HepG2 (cell line): ENCODE data around the gene ALDH3A1. TPM values are rescaled to one million over a fixed set of nuclear protein-coding genes. Genes with fewer than 3 reads are reported as not detected.

Experiments used
- ATAC-seq: fragments of 200-7000 bp; cut with Tn5 transposase; 3 replicates; pipeline ENCODE4 v1.9.1; 2020; ENCODE audit warnings: mild to moderate bottlenecking, moderate library complexity
- BruUV-seq: library from RNA; stranded (reverse); fragments of 400-500 nt; replicated peaks from 2 replicates; lab custom pipeline; 2021; lab: Mats Ljungman, UMichigan
- CTCF ChIA-PET: fragments of 300-600 bp; formaldehyde crosslinking; extraction: SDS; loops from one replicate; lab custom pipeline; 2021; ENCODE audit warnings: low total read pairs, inconsistent platforms, low intra/inter-chr PET ratio; lab: Yijun Ruan, JAX
- POLR2A ChIA-PET: fragments of 350-600 bp; sonication (Branson Sonifier 250); formaldehyde crosslinking; loops from one replicate; lab custom pipeline; 2020; ENCODE audit warnings: antibody characterized with exemption, inconsistent platforms; lab: Yijun Ruan, JAX
- DNase-seq: peaks from one replicate; pipeline ENCODE4 v3.0.0-alpha.2; 2015; ENCODE audit warnings: low spot score
- FAIRE-seq: peaks from 3 replicates; lab custom pipeline; 2011; peaks lifted over from hg19 to GRCh38; lab: Jason Lieb, UNC
- H2AFZ ChIP-seq: one replicate; pipeline ENCODE4 v1.6.1; 2011; ENCODE audit warnings: low read length, inconsistent platforms
- H3K27ac ChIP-seq: fragments of 300-600 bp; 3 replicates; pipeline ENCODE4 v1.8.0; 2011; ENCODE audit warnings: mixed run types, mild to moderate bottlenecking, mixed read lengths, low read length, inconsistent platforms; ENCODE audit not compliant: insufficient read depth; ENCODE audit errors: extremely low read length
- H3K27me3 ChIP-seq, 2 experiments: fragments of 200-600 bp in 1 of 2; 2 replicates in 1 of 2; 3 replicates in 1 of 2; pipeline versions ENCODE4 v1.6.0 to v1.8.0; 2011; ENCODE audit warnings: low read length in 2 of 2, mild to moderate bottlenecking in 2 of 2, moderate library complexity in 2 of 2, inconsistent platforms in 1 of 2; ENCODE audit not compliant: insufficient read depth in 2 of 2, control insufficient read depth in 1 of 2
- H3K36me3 ChIP-seq, 2 experiments: fragments of 200-600 bp in 1 of 2; replicated peaks in 1 of 2; 2 replicates in 1 of 2; 3 replicates in 1 of 2; pipeline versions ENCODE4 v1.5.1 to v1.8.0; 2011; ENCODE audit warnings: low read length in 2 of 2, inconsistent platforms in 1 of 2; ENCODE audit not compliant: insufficient read depth in 2 of 2, control insufficient read depth in 1 of 2
- H3K4me1 ChIP-seq: 2 replicates; pipeline ENCODE4 v1.5.1; 2012; ENCODE audit warnings: low read length, inconsistent platforms; ENCODE audit not compliant: insufficient read depth
- H3K4me2 ChIP-seq: 2 replicates; pipeline ENCODE4 v1.6.0; 2011; ENCODE audit warnings: low read depth, low read length, inconsistent platforms
- H3K4me3 ChIP-seq, 3 experiments: fragments of 200-600 bp in 1 of 3; sonication (generic), shearing (Covaris generic) in 1 of 3; replicated peaks in 1 of 3; 2 replicates each; pipeline ENCODE4 v1.5.1; 2011 to 2016; ENCODE audit warnings: low read length in 3 of 3, inconsistent platforms in 2 of 3, low read depth in 2 of 3, mild to moderate bottlenecking in 2 of 3, control low read depth in 1 of 3, mixed read lengths in 1 of 3; ENCODE audit not compliant: insufficient read depth in 1 of 3
- H3K79me2 ChIP-seq: one replicate; pipeline ENCODE4 v1.6.1; 2011; ENCODE audit warnings: low read length, inconsistent platforms; ENCODE audit not compliant: insufficient read depth
- H3K9ac ChIP-seq: 2 replicates; pipeline ENCODE4 v1.6.0; 2011; ENCODE audit warnings: mild to moderate bottlenecking, low read depth, low read length, inconsistent platforms; ENCODE audit not compliant: insufficient read depth
- H3K9me3 ChIP-seq: 2 replicates; pipeline ENCODE4 v1.5.1; 2012; ENCODE audit warnings: mild to moderate bottlenecking, low read length
- H4K20me1 ChIP-seq: 2 replicates; pipeline ENCODE4 v1.6.0; 2011; ENCODE audit warnings: inconsistent platforms, mild to moderate bottlenecking, low read length, moderate library complexity; ENCODE audit not compliant: insufficient read depth
- ELF3 ChIP-seq: IDR thresholded peaks from 2 replicates; pipeline ENCODE4 v1.6.1; 2016; ENCODE audit warnings: missing genetic modification reagents, missing compliant biosample characterization
- ERF ChIP-seq: IDR thresholded peaks from 2 replicates; pipeline ENCODE4 v1.6.1; 2018; ENCODE audit warnings: missing biosample characterization, missing genetic modification reagents
- EZH2 ChIP-seq: conservative IDR thresholded peaks from 2 replicates; pipeline ENCODE4 v1.6.1; 2012; ENCODE audit warnings: mild to moderate bottlenecking, low read depth, low read length, moderate library complexity
- NCOR1 ChIP-seq: fragments of 200-600 bp; sonication (generic); IDR thresholded peaks from 2 replicates; pipeline ENCODE4 v1.7.0; 2017; ENCODE audit warnings: antibody characterized with exemption, low read length, borderline replicate concordance
- TBP ChIP-seq: sonication (generic); formaldehyde crosslinking; IDR thresholded peaks from 2 replicates; pipeline ENCODE4 v1.5.0; 2020; ENCODE audit warnings: missing genetic modification reagents
- ZFY ChIP-seq: sonication (generic); formaldehyde crosslinking; IDR thresholded peaks from 2 replicates; pipeline ENCODE4 v1.4.0; 2020; ENCODE audit warnings: missing genetic modification reagents
- ZNF354B ChIP-seq: sonication (generic); formaldehyde crosslinking; IDR thresholded peaks from 2 replicates; pipeline ENCODE4 v1.8.0; 2022; ENCODE audit warnings: mild to moderate bottlenecking, missing genetic modification reagents
- WGBS: methylation state at CpG from one replicate; pipeline ENCODE4 v1.1.6; 2017; ENCODE audit warnings: low lambda C conversion rate; 5-methylcytosine and 5-hydroxymethylcytosine counted together
- in situ Hi-C: cut with HindIII; loops from 2 replicates; pipeline ENCODE4 v1.10.0; 2017; ENCODE audit warnings: low pct_unique_long_range_greater_than_20kb; ENCODE audit not compliant: extremely low pct_ligation_motif_present
- intact Hi-C: fragments of 100-400 bp; cut with micrococcal nuclease; formaldehyde crosslinking; loops from one replicate; pipeline ENCODE4 v1.10.0; 2022; ENCODE audit not compliant: unreplicated experiment
- polyA plus RNA-seq, 8 experiments: library from polyadenylated mRNA; depleted of rRNA in 3 of 8; stranded (reverse) in 7 of 8; unstranded in 1 of 8; fragments of >200 nt; fragmentation: Illumina TruSeq in 4 of 8; extraction: Trizol in 4 of 8; gene quantifications; 2 replicates each; pipeline versions ENCODE4 v1.2.1 to v1.2.3, GENCODE V29; 2011 to 2016; ENCODE audit warnings: low read depth in 4 of 8, missing spikeins in 1 of 8, mixed read lengths in 1 of 8; ENCODE audit not compliant: insufficient read depth in 1 of 8
- total RNA-seq, 5 experiments: library from RNA; depleted of rRNA; stranded (reverse); fragments of >200 nt; fragmentation: Illumina TruSeq; extraction: Trizol; gene quantifications; 2 replicates each; pipeline ENCODE4 v1.2.3, GENCODE V29; 2016; ENCODE audit warnings: low read depth in 1 of 5
- TF ChIP-seq, protein P1 (sequence below): sonication (generic); formaldehyde crosslinking; IDR thresholded peaks from 2 replicates; pipeline ENCODE4 v1.8.1; 2022; ENCODE audit warnings: mild to moderate bottlenecking, missing genetic modification reagents
- TF ChIP-seq, protein P2 (sequence below): sonication (generic); formaldehyde crosslinking; IDR thresholded peaks from 2 replicates; pipeline ENCODE4 v1.8.0; 2022; ENCODE audit warnings: missing genetic modification reagents, mild to moderate bottlenecking, borderline replicate concordance
- TF ChIP-seq, protein P3 (sequence below): sonication (generic); formaldehyde crosslinking; IDR thresholded peaks from 2 replicates; pipeline ENCODE4 v1.4.0; 2020; ENCODE audit warnings: missing genetic modification reagents, borderline replicate concordance

ALDH3A1 gene
- total and polyA plus RNA-seq, 2 of the 13 experiments (the other 11 are each of a cell fraction or from before 2014, with no cell fraction given), result 0.07 to 0.62 TPM

DNA sequence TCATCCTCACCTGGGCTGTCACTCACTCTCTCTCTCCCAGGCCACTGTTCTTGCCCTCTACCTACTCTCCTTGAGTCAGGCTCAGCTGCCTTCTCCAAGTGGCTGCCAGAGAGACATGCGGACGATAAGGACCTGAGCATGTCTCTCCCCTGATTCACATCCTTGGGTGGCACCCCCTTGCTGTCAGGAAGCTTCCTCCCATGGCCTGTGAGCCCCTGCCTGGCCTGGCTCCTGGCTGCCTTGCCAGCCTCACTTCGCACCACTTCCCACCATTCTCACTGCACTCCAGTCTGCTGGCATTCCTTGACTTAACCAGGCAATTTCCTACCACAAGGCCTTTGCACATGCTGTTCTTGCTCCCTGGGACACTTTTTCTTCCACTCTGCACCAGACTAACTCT is 2.7 kb upstream of the ALDH3A1 start:
- ChIA-PET CTCF (no interaction called here), POLR2A (no interaction called here)
- H3K4me2 ChIP-seq, result no peak overlapping the region
- H4K20me1 ChIP-seq, result no peaks in the 10 kb centered on the region
- DNase-seq (no peak), FAIRE-seq (no peak), ATAC-seq (no peak)
- H3K27ac ChIP-seq, result no peak overlapping the region
- 88% methylated on average over 1 of the region's 3 CpGs for WGBS
- H2AFZ ChIP-seq, result no peak overlapping the region
- intact Hi-C loops, result no loop called here
- no peaks in the 10 kb centered on the region for H3K79me2 ChIP-seq
- H3K36me3 ChIP-seq, result no peaks in the 10 kb centered on the region
- in situ Hi-C loops, result no loop called here
- peaks cover 59% of the 10 kb centered on the region for H3K4me1 ChIP-seq
- H3K9ac ChIP-seq, result no peak overlapping the region
- no TSS peak for BruUV-seq
- no peak overlapping the region for H3K4me3 ChIP-seq
- no peaks in the 10 kb centered on the region for H3K27me3 ChIP-seq
- TF ChIP-seq ZFY (CRISPR knock-in tag) (no peak), ELF3 (no peak), NCOR1 (no peak), EZH2 (no peak), TBP (CRISPR knock-in tag) (no peak), ZNF354B (CRISPR knock-in tag) (no peak), ERF (CRISPR knock-in tag) (no peak)
- TF ChIP-seq, protein P1, sequence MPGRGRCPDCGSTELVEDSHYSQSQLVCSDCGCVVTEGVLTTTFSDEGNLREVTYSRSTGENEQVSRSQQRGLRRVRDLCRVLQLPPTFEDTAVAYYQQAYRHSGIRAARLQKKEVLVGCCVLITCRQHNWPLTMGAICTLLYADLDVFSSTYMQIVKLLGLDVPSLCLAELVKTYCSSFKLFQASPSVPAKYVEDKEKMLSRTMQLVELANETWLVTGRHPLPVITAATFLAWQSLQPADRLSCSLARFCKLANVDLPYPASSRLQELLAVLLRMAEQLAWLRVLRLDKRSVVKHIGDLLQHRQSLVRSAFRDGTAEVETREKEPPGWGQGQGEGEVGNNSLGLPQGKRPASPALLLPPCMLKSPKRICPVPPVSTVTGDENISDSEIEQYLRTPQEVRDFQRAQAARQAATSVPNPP (CRISPR knock-in tag), result no peak
- TF ChIP-seq, protein P2, sequence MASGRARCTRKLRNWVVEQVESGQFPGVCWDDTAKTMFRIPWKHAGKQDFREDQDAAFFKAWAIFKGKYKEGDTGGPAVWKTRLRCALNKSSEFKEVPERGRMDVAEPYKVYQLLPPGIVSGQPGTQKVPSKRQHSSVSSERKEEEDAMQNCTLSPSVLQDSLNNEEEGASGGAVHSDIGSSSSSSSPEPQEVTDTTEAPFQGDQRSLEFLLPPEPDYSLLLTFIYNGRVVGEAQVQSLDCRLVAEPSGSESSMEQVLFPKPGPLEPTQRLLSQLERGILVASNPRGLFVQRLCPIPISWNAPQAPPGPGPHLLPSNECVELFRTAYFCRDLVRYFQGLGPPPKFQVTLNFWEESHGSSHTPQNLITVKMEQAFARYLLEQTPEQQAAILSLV, result no peak
- TF ChIP-seq, protein P3, sequence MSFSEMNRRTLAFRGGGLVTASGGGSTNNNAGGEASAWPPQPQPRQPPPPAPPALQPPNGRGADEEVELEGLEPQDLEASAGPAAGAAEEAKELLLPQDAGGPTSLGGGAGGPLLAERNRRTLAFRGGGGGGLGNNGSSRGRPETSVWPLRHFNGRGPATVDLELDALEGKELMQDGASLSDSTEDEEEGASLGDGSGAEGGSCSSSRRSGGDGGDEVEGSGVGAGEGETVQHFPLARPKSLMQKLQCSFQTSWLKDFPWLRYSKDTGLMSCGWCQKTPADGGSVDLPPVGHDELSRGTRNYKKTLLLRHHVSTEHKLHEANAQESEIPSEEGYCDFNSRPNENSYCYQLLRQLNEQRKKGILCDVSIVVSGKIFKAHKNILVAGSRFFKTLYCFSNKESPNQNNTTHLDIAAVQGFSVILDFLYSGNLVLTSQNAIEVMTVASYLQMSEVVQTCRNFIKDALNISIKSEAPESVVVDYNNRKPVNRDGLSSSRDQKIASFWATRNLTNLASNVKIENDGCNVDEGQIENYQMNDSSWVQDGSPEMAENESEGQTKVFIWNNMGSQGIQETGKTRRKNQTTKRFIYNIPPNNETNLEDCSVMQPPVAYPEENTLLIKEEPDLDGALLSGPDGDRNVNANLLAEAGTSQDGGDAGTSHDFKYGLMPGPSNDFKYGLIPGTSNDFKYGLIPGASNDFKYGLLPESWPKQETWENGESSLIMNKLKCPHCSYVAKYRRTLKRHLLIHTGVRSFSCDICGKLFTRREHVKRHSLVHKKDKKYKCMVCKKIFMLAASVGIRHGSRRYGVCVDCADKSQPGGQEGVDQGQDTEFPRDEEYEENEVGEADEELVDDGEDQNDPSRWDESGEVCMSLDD (CRISPR knock-in tag), result no peak
- no peaks in the 10 kb centered on the region for H3K9me3 ChIP-seq
